Caco-2 (cell line): ENCODE data around the gene DOK7. TPM values are rescaled to one million over a fixed set of nuclear protein-coding genes. Genes with fewer than 3 reads are reported as not detected.
A peak's percentile ranks its signal among the peaks of the same experiment; 100 is the strongest.
"Not testable (repeated sequence)": the region's sequence is repeated elsewhere in the genome, so short reads cannot be mapped to it uniquely, and the experiment has no call there.

Source experiments
- BruUV-seq: library from RNA; stranded (reverse); fragments of 400-500 nt; replicated peaks from 2 replicates; lab custom pipeline; 2021; lab: Mats Ljungman, UMichigan
- CTCF ChIA-PET: fragments of 300-600 bp; sonication (Branson Sonifier 250); formaldehyde crosslinking; loops from one replicate; lab custom pipeline; 2022; ENCODE audit warnings: antibody characterized with exemption; lab: Charles Lee
- POLR2A ChIA-PET: fragments of 300-600 bp; sonication (Branson Sonifier 250); formaldehyde crosslinking; loops from one replicate; lab custom pipeline; 2022; ENCODE audit warnings: antibody characterized with exemption; lab: Charles Lee
- DNase-seq, 2 experiments: peaks; one replicate each; pipeline versions ENCODE4 v3.0.0 to v3.0.0-alpha.2; 2020 to 2022
- H3K27me3 ChIP-seq: replicated peaks from 2 replicates; pipeline ENCODE4 v1.6.0; 2011; ENCODE audit warnings: low read length; ENCODE audit not compliant: control insufficient read depth, insufficient read depth
- H3K36me3 ChIP-seq: 2 replicates; pipeline ENCODE4 v1.5.1; 2011; ENCODE audit warnings: low read length; ENCODE audit not compliant: control insufficient read depth, insufficient read depth
- H3K4me1 ChIP-seq: fragments of 250-450 bp; sonication (Bioruptor Pico); 2 replicates; pipeline ENCODE4 v1.5.1; 2020; ENCODE audit warnings: mild to moderate bottlenecking
- H3K4me3 ChIP-seq: 2 replicates; pipeline ENCODE4 v1.5.1; 2011; ENCODE audit warnings: low read depth, mild to moderate bottlenecking, control low read depth, low read length
- H3K9me3 ChIP-seq: fragments of 250-450 bp; sonication (Bioruptor Pico); 2 replicates; pipeline ENCODE4 v1.5.1; 2020; ENCODE audit warnings: mild to moderate bottlenecking, moderate library complexity
- H3K27ac Mint-ChIP-seq: one replicate; pipeline ENCODE4 v1.8.0; 2022; ENCODE audit warnings: mixed read lengths; ENCODE audit not compliant: unreplicated experiment
- H3K27me3 Mint-ChIP-seq: one replicate; pipeline ENCODE4 v1.8.0; 2022; ENCODE audit warnings: mixed read lengths; ENCODE audit not compliant: insufficient read depth, unreplicated experiment
- H3K36me3 Mint-ChIP-seq: one replicate; pipeline ENCODE4 v1.8.0; 2022; ENCODE audit warnings: mild to moderate bottlenecking, mixed read lengths; ENCODE audit not compliant: insufficient read depth, unreplicated experiment
- H3K4me1 Mint-ChIP-seq: one replicate; pipeline ENCODE4 v1.8.0; 2022; ENCODE audit warnings: low read depth, mixed read lengths; ENCODE audit not compliant: unreplicated experiment
- H3K4me3 Mint-ChIP-seq: one replicate; pipeline ENCODE4 v1.8.0; 2022; ENCODE audit warnings: mild to moderate bottlenecking, moderate library complexity, mixed read lengths; ENCODE audit not compliant: unreplicated experiment
- H3K9me3 Mint-ChIP-seq: one replicate; pipeline ENCODE4 v1.8.0; 2022; ENCODE audit warnings: mixed read lengths; ENCODE audit not compliant: unreplicated experiment
- CTCF ChIP-seq, 2 experiments: fragments of 200-600 bp in 1 of 2; IDR thresholded peaks; 1 replicate in 1 of 2; 2 replicates in 1 of 2; pipeline versions ENCODE4 v1.5.1 to v1.8.0; 2011 to 2022; ENCODE audit warnings: antibody characterized with exemption in 1 of 2, control low read depth in 1 of 2, inconsistent platforms in 1 of 2, low read depth in 1 of 2, low read length in 1 of 2, mild to moderate bottlenecking in 1 of 2, moderate library complexity in 1 of 2; ENCODE audit not compliant: insufficient read depth in 1 of 2, severe bottlenecking in 1 of 2, unreplicated experiment in 1 of 2
- intact Hi-C: fragments of 100-400 bp; cut with micrococcal nuclease; formaldehyde crosslinking; loops from one replicate; pipeline ENCODE4 v1.10.0; 2022; ENCODE audit not compliant: unreplicated experiment
- total RNA-seq: library from RNA; stranded (reverse); gene quantifications from 2 replicates; pipeline ENCODE4 v1.2.3, GENCODE V29; 2022

DOK7 gene
- total RNA-seq, 1 experiment from 2014 or later = 0.29 TPM

- no peaks in the 10 kb centered on the region for H3K9me3 ChIP-seq
- intact Hi-C loops = no loop called here
- Mint-ChIP-seq H3K27me3 (peaks cover 4% of the 10 kb centered on the region), H3K9me3 (peaks cover 10% of the 10 kb centered on the region), H3K27ac (no peak overlapping the region), H3K4me3 (peak overlapping the region; percentile 35), H3K36me3 (peaks cover 39% of the 10 kb centered on the region), H3K4me1 (peaks cover 7% of the 10 kb centered on the region)
- no peak for TF ChIP-seq CTCF (IDR thresholded peaks at IDR 0.05; ENCODE audit: insufficient read depth in 1 of 2, low read depth in 1 of 2, low read length in 1 of 2, severe bottlenecking in 1 of 2, unreplicated experiment in 1 of 2)
- H3K27me3 ChIP-seq = no peaks in the 10 kb centered on the region
- CTCF ChIA-PET = no interaction called here
- no TSS peak for BruUV-seq
- POLR2A ChIA-PET = no interaction called here
- H3K4me1 ChIP-seq = peaks cover 14% of the 10 kb centered on the region
- no peak for DNase-seq
- H3K4me3 ChIP-seq = no peak overlapping the region
- H3K36me3 ChIP-seq = peaks cover 2% of the 10 kb centered on the region
These were observed 70.3 kb downstream of the DOK7 start for GRCh38 chr4:3533423-3533820.

GRCh38 chr4:3535812-3536211 is 72.7 kb downstream of the DOK7 start:
- BruUV-seq, CTCF ChIA-PET, intact Hi-C loops, DNase-seq, H3K27me3 ChIP-seq, POLR2A ChIA-PET, H3K27ac Mint-ChIP-seq, H3K4me1 ChIP-seq, H3K4me3 ChIP-seq, H3K9me3 Mint-ChIP-seq, H3K36me3 ChIP-seq, H3K27me3 Mint-ChIP-seq, H3K4me1 Mint-ChIP-seq, H3K9me3 ChIP-seq, H3K4me3 Mint-ChIP-seq: not testable (repeated sequence)
- peaks cover 18% of the 10 kb centered on the region for H3K36me3 Mint-ChIP-seq

- DNase-seq, H3K4me3 ChIP-seq, H3K9me3 ChIP-seq, H3K9me3 Mint-ChIP-seq, H3K4me1 Mint-ChIP-seq, H3K4me3 Mint-ChIP-seq, H3K36me3 Mint-ChIP-seq, POLR2A ChIA-PET, H3K4me1 ChIP-seq, H3K27ac Mint-ChIP-seq, H3K27me3 Mint-ChIP-seq, CTCF ChIA-PET, BruUV-seq, intact Hi-C loops, H3K27me3 ChIP-seq, H3K36me3 ChIP-seq: not testable (repeated sequence)
These were observed 75.8 kb downstream of the DOK7 start for GRCh38 chr4:3538906-3539305.

- H3K36me3 ChIP-seq, H3K9me3 Mint-ChIP-seq, H3K9me3 ChIP-seq, H3K27me3 ChIP-seq, H3K4me3 ChIP-seq, CTCF ChIA-PET, POLR2A ChIA-PET, DNase-seq, H3K4me3 Mint-ChIP-seq, intact Hi-C loops, H3K4me1 Mint-ChIP-seq, H3K4me1 ChIP-seq, H3K36me3 Mint-ChIP-seq, H3K27ac Mint-ChIP-seq, H3K27me3 Mint-ChIP-seq, BruUV-seq: not testable (repeated sequence)
These were observed 80.3 kb downstream of the DOK7 start for GRCh38 chr4:3543415-3543814.

Other genes starting within 250 kb of the DOK7 start
- gene MSANTD1, start 214.1 kb upstream of the DOK7 start, total RNA-seq = 0.93 and 0.95 TPM in 2 replicates
- gene RGS12, start 170.3 kb upstream of the DOK7 start, total RNA-seq = 23.1 and 24.1 TPM in 2 replicates
- gene HGFAC, start 21.3 kb upstream of the DOK7 start, total RNA-seq = 0.48 and 0.79 TPM in 2 replicates
- 211 and 224 TPM in 2 replicates for gene LRPAP1, start 69.1 kb downstream of the DOK7 start, total RNA-seq